Endodermal cell (in vitro differentiated cells): Measurements from ENCODE around the gene HES4. TPM values are rescaled to one million over a fixed set of nuclear protein-coding genes. Genes with fewer than 3 reads are reported as not detected.
A peak's percentile ranks its signal among the peaks of the same experiment; 100 is the strongest.
"Not testable (repeated sequence)": the region's sequence is repeated elsewhere in the genome, so short reads cannot be mapped to it uniquely, and the experiment has no call there.

Experiments
- DNase-seq: peaks from one replicate; pipeline ENCODE4 v3.0.0-alpha.2; 2017
- H3K27ac ChIP-seq: 2 replicates; pipeline ENCODE4 v1.5.1; 2013; ENCODE audit warnings: mild to moderate bottlenecking, low read depth, low read length, moderate library complexity
- H3K27me3 ChIP-seq: 2 replicates; pipeline ENCODE4 v1.6.1; 2013; ENCODE audit warnings: mild to moderate bottlenecking, low read length, moderate library complexity; ENCODE audit not compliant: insufficient read depth, control insufficient read depth, poor library complexity, severe bottlenecking
- H3K36me3 ChIP-seq: 2 replicates; pipeline ENCODE4 v1.7.0; 2013; ENCODE audit warnings: mild to moderate bottlenecking, low read length, moderate library complexity; ENCODE audit not compliant: control insufficient read depth, insufficient read depth
- H3K4me1 ChIP-seq: one replicate; pipeline ENCODE4 v1.7.0; 2013; ENCODE audit warnings: low read length; ENCODE audit not compliant: control insufficient read depth, insufficient read depth
- H3K4me3 ChIP-seq: 2 replicates; pipeline ENCODE4 v1.5.1; 2013; ENCODE audit warnings: mild to moderate bottlenecking, low read length, moderate library complexity
- H3K9ac ChIP-seq: 2 replicates; pipeline ENCODE4 v1.6.1; 2013; ENCODE audit warnings: mild to moderate bottlenecking, low read length, moderate library complexity; ENCODE audit not compliant: poor library complexity, severe bottlenecking; ENCODE audit errors: extremely low read depth
- H3K9me3 ChIP-seq: 2 replicates; pipeline ENCODE4 v1.6.1; 2013; ENCODE audit warnings: mild to moderate bottlenecking, low read length, moderate library complexity; ENCODE audit not compliant: control insufficient read depth
- H3K27ac Mint-ChIP-seq: 2 replicates; pipeline ENCODE4 v1.8.0; 2020; ENCODE audit warnings: mixed read lengths
- H3K27me3 Mint-ChIP-seq: 2 replicates; pipeline ENCODE4 v1.8.0; 2021; ENCODE audit warnings: mild to moderate bottlenecking, mixed read lengths; ENCODE audit not compliant: insufficient read depth
- H3K36me3 Mint-ChIP-seq: 2 replicates; pipeline ENCODE4 v1.8.0; 2020; ENCODE audit warnings: low read depth, mixed read lengths
- H3K4me1 Mint-ChIP-seq: 2 replicates; pipeline ENCODE4 v1.8.0; 2020; ENCODE audit warnings: mixed read lengths
- H3K4me3 Mint-ChIP-seq: 2 replicates; pipeline ENCODE4 v1.8.0; 2020; ENCODE audit warnings: mild to moderate bottlenecking, moderate library complexity, mixed read lengths
- H3K9me3 Mint-ChIP-seq: 2 replicates; pipeline ENCODE4 v1.8.0; 2020; ENCODE audit warnings: mild to moderate bottlenecking, mixed read lengths
- CTCF ChIP-seq: fragments of 200-600 bp; sonication (generic); conservative IDR thresholded peaks from 2 replicates; pipeline ENCODE4 v1.5.0; 2021; ENCODE audit warnings: antibody characterized with exemption, mild to moderate bottlenecking
- WGBS, 2 experiments: methylation state at CpG; one replicate each; pipeline versions ENCODE4 v1.1.5 to v1.1.7; 2013; ENCODE audit warnings: missing lambda C conversion rate in 2 of 2, mixed read lengths in 1 of 2; ENCODE audit not compliant: insufficient coverage in 1 of 2, insufficient read length in 1 of 2; 5-methylcytosine and 5-hydroxymethylcytosine counted together
- total RNA-seq, 2 donors: library from RNA; stranded (reverse); fragmentation: NEBNext Ultra II Directional in 1 of 2; extraction: Animal tissue kit (Norgen Biotek cat#: 25700) in 1 of 2; gene quantifications; 2 replicates in 1 of 2; 3 replicates in 1 of 2; pipeline ENCODE4 v1.2.1, GENCODE V29; 2021

Gene HES4
- total RNA-seq, 2 donors from 2014 or later = 16.1 to 19.7 TPM

- H3K4me3 ChIP-seq = no peak overlapping the region
- peaks cover 45% of the 10 kb centered on the region for H3K27me3 Mint-ChIP-seq
- H3K9me3 Mint-ChIP-seq = peaks cover 5% of the 10 kb centered on the region
- no peak overlapping the region for H3K27ac Mint-ChIP-seq
- H3K27ac ChIP-seq = no peak overlapping the region
- no peak for TF ChIP-seq CTCF
- no peak overlapping the region for H3K4me3 Mint-ChIP-seq
- no peak overlapping the region for H3K9ac ChIP-seq
- no peaks in the 10 kb centered on the region for H3K4me1 ChIP-seq
- peaks cover 3% of the 10 kb centered on the region for H3K36me3 Mint-ChIP-seq
- H3K9me3 ChIP-seq = no peaks in the 10 kb centered on the region
- H3K4me1 Mint-ChIP-seq = no peaks in the 10 kb centered on the region
- DNase-seq = no peak
- WGBS, 2 experiments = 91 to 93% methylated on average over 39 to 60 of the region's 60 CpGs
- H3K27me3 ChIP-seq = peaks cover 34% of the 10 kb centered on the region
- no peaks in the 10 kb centered on the region for H3K36me3 ChIP-seq
Observed at GRCh38 chr1:978835-979743, 20.8 kb downstream of the HES4 start.

GRCh38 chr1:978069-978834 lies 21.6 kb downstream of the HES4 start:
- Mint-ChIP-seq H3K4me3 (no peak overlapping the region), H3K27ac (peak overlapping the region; percentile 66)

GRCh38 chr1:976791-977190 lies 23.1 kb downstream of the HES4 start:
- WGBS, 2 experiments = no CpG with 5 or more reads among the region's 39 CpGs
- H3K9me3 Mint-ChIP-seq, H3K9ac ChIP-seq, H3K27ac Mint-ChIP-seq, DNase-seq, H3K4me3 ChIP-seq, H3K4me1 Mint-ChIP-seq, H3K27ac ChIP-seq, H3K4me1 ChIP-seq, H3K9me3 ChIP-seq, H3K36me3 ChIP-seq, H3K4me3 Mint-ChIP-seq, H3K36me3 Mint-ChIP-seq: not testable (repeated sequence)
- peaks cover 17% of the 10 kb centered on the region for H3K27me3 ChIP-seq
- peaks cover 26% of the 10 kb centered on the region for H3K27me3 Mint-ChIP-seq

More at GRCh38 chr1:978069-978834, 21.6 kb downstream of the HES4 start:
- 91 to 92% methylated on average over 25 to 44 of the region's 44 CpGs for WGBS, 2 experiments
- Histone ChIP-seq H3K27ac (no peak overlapping the region), H3K4me1 (no peaks in the 10 kb centered on the region), H3K9me3 (no peaks in the 10 kb centered on the region), H3K36me3 (no peaks in the 10 kb centered on the region), H3K4me3 (no peak overlapping the region), H3K27me3 (peaks cover 27% of the 10 kb centered on the region), H3K9ac (no peak overlapping the region)
- Mint-ChIP-seq H3K27me3 (peaks cover 39% of the 10 kb centered on the region), H3K9me3 (peaks cover 5% of the 10 kb centered on the region), H3K4me1 (no peaks in the 10 kb centered on the region), H3K36me3 (peaks cover 3% of the 10 kb centered on the region)
- TF ChIP-seq CTCF = no peak
- DNase-seq = no peak
